ENCODE results near the gene SUSD3.
"Not testable (repeated sequence)": the region's sequence is repeated elsewhere in the genome, so short reads cannot be mapped to it uniquely, and the experiment has no call there.

SUSD3 gene

DNA sequence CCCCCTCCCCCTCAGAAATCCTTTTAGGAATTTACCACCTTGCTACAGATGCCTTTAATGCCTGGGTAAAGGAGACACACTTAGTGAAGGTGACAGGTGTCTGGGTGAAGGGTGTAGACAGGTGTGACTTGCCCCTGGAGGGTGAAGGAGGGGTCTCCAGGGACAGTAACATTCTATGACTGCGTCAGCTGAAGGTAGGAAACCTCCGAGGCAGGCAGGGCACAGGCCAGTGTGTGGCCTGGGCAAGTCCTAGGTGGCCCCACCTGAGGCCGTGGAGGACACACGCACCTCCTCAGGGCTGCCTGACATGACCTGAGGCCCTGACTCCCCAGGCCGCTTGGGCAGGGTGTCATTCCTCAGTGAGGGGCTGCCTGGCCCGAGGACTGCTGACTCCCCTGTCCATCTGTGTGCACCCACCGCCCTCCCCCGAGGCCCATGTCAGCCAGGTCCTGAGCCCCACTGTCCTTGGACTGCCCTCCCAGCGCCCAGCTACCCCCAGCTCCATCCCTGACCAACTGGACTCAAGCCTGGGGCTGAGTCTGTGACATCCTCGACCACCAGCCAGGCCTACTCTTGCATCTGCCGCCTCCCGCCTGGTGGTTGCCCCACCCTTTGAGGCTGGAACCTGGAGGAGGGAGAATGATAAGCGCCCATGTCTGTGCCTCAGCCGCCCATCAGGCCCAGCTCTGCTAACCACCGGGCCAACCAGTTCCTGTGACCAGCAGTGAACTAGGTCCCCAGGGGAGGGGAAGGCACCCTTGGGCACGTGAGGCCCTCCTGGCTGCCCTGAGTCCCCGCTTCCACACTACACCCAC, 55.9 kb downstream of the SUSD3 start:
- DNase-seq, result no peak

DNA sequence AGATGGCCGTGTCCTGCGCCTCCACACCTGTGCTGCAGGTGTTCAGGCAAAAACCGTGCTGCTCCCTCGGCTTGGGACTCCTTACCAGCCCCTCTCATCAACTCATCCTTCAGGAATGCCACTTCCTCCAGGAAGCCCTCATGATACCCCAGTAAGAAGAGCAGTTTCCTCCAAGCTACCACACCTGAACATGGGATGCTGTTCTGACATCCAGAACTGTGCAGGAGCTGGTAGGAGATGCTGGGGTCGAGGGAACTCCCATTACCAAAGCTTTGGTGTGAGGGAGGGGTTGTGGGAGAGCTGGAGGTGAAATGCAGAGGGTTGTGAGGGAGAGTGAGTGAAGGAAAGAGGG, 56.5 kb downstream of the SUSD3 start:
- no peak for DNase-seq

DNA sequence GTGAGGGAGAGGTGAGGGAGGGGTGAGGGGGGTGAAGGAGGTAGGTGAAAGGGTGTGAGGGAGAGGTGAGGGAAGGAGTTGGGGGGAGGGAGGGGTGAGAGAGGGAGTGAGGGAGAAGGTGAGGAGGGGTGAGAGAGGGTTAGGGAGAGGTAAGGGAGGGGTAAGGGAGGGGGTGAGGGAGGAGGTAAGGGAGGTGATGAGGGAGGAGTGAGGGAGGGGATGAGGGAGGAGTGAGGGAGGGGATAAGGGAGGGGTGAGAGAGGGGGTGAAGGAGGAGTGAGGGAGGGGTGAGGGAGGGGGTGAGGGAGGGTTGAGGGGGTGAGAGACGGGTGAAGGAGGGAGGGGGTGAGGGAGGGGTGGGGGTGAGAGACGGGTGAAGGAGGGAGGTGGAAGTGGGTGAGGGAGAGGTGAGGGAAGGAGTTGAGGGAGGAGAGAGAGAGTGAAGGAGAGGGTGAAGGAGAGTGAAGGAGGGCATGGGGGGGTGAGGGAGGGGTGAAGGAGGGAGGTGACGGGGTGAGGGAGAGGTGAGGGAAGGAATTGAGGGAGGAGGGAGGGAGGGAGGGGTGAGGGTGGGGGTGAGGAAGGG, 57.1 kb downstream of the SUSD3 start:
- no peak for DNase-seq

DNA sequence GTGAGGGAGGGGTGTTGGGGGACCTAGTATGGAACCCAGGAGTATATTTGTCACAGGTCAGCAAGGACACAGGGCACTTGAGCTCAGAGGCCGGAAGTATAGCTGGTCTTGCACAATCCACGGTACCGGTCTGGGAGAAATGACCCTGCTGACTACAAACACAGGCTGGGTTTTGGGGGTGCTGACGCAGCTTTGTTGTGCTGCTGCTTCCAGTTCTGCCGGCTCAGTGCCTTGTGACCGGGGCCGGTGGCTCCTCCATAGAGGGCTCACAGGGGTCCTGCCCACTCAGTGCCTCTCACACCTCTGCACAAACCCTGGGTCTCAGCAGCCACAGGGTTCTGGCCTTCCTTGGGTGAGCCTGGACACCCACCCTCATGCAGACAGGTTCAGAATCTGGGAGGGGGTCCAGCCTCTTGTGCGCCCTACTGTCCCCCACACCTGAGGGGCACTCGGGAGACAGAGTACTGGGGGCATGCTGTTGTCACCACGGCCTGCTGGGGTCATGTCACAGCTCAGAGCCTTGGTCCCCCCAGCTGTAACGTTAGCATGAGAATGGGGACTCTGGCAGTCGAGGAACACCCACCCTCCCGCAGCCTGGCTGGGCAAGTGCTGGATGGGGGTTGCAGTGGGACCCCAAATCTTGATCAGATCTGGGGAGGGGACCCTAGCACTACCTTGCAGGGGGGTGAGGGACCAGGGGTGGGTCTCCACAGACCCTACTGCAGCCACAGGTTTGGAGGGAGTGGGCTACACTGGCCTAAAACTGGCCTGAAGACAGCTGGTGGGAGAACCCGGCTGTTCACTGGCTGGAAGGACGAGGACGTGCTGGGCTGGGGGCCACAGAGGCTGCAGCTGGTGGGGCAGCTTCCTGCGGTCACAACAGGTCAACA, 57.8 kb downstream of the SUSD3 start:
- no peak for DNase-seq

- DNase-seq, result not testable (repeated sequence)
Measured at GRCh38 chr9:93117521-93117920, 59.0 kb downstream of the SUSD3 start.

GRCh38 chr9:93117924-93118862, 59.7 kb downstream of the SUSD3 start:
- DNase-seq, result no peak

GRCh38 chr9:93118863-93119702, 60.6 kb downstream of the SUSD3 start:
- no peak for DNase-seq

GRCh38 chr9:93119703-93119952, 61.1 kb downstream of the SUSD3 start:
- no peak for DNase-seq

- no peak for DNase-seq
Measured at GRCh38 chr9:93119953-93120845, 61.7 kb downstream of the SUSD3 start.

GRCh38 chr9:93120846-93121315, 62.4 kb downstream of the SUSD3 start:
- no peak for DNase-seq

GRCh38 chr9:93121316-93122241, 63.1 kb downstream of the SUSD3 start:
- no peak for DNase-seq

GRCh38 chr9:93122721-93123221, 64.3 kb downstream of the SUSD3 start:
- DNase-seq, result no peak

- DNase-seq, result no peak
Measured at GRCh38 chr9:93123561-93124283, 65.2 kb downstream of the SUSD3 start.

DNA sequence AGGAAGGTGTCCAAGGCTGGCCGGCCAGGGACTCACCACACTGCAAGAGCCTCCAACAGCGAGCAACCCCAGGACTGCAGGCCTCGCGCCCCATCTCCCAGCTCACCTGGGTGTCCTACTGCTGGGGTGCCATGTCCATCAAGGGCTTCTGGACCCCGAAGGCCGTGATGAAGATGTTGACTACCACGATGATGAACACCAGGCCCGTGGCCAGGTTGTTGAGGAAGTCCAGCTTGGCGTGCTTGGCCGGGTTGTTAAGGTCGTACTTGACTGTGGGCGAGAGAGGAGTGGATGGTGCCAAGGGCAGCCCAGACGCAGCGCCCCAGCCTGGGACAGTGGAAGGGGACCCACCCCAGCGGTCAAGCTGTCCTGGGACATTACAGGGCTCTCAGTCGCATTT, 66.3 kb downstream of the SUSD3 start:
- DNase-seq, result no peak

DNA sequence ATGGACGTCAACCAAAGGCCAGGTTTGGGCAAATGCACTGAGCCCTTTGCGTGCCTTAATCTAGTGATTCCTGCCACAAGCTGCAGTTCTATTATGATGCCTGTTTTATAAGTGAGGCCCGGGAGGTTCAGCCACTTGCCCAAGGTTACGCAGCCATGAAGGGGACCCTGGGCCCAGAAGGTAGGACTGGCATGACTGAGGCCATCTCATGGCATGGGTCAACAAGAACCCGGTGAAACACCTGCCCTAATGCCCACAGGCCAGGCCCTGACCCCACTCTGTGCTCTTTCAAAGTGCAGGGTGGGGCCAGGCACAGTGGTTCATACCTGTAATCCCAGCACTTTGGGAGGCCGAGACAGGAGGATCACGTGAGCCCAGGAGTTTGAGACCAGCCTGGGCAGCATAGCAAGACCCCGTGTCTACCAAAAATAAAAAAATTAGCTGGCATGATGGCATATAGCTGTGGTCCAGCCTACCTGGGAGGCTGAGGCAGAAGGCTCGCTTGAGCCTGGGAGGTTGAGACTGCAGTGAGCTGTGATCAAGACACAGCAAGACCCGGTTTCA, 66.9 kb downstream of the SUSD3 start:
- DNase-seq, result no peak

GRCh38 chr9:93126151-93126781, 67.8 kb downstream of the SUSD3 start:
- DNase-seq, result no peak

- DNase-seq, result no peak
Measured at GRCh38 chr9:93126825-93127368, 68.4 kb downstream of the SUSD3 start.

Measured in NCI-H1105 treated with DMSO at 0.1 percent for 48 hours (cell line).